GM19043 (cell line): ENCODE measurements around the gene MYH14.
"Not testable (repeated sequence)": the region's sequence is repeated elsewhere in the genome, so short reads cannot be mapped to it uniquely, and the experiment has no call there.

Experiments
- ATAC-seq: cut with Tn5 transposase; IDR thresholded peaks from one replicate; pipeline ENCODE4 v1.9.1; 2021; ENCODE audit warnings: low read depth; ENCODE audit not compliant: unreplicated experiment

Gene MYH14

GRCh38 chr19:50329146-50329925, 125.9 kb downstream of the MYH14 start, which contains the start of gene KCNC3:
Gene KCNC3 (minus strand): TSS chr19:50329377. CDS start chr19:50329082, 295 bp downstream.
- ATAC-seq, result peak; percentile 49

- ATAC-seq, result not testable (repeated sequence)
Measured at GRCh38 chr19:50329926-50330294, 126.5 kb downstream of the MYH14 start.

- no peak for ATAC-seq
Measured at GRCh38 chr19:50330365-50331078, 127.1 kb downstream of the MYH14 start.

- no peak for ATAC-seq
Measured at GRCh38 chr19:50331221-50331993, 128.0 kb downstream of the MYH14 start.

- ATAC-seq, result no peak
Measured at GRCh38 chr19:50331994-50332243, 128.5 kb downstream of the MYH14 start.

GRCh38 chr19:50332244-50333038, 129.0 kb downstream of the MYH14 start:
- no peak for ATAC-seq

- ATAC-seq, result peak; percentile 43
Measured at GRCh38 chr19:50333235-50333736, 129.9 kb downstream of the MYH14 start.

GRCh38 chr19:50333737-50334617, 130.6 kb downstream of the MYH14 start:
- ATAC-seq, result peak; percentile 15

GRCh38 chr19:50334741-50335421, 131.5 kb downstream of the MYH14 start:
- ATAC-seq, result no peak

- ATAC-seq, result not testable (repeated sequence)
Measured at GRCh38 chr19:50337031-50337430, 133.6 kb downstream of the MYH14 start.

GRCh38 chr19:50340331-50340730, 136.9 kb downstream of the MYH14 start:
- no peak for ATAC-seq

- peak; percentile 50 for ATAC-seq
Measured at GRCh38 chr19:50341091-50341564, 137.7 kb downstream of the MYH14 start.

- no peak for ATAC-seq
Measured at GRCh38 chr19:50344661-50345318, 141.4 kb downstream of the MYH14 start.

GRCh38 chr19:50347089-50347581, 143.7 kb downstream of the MYH14 start:
- not testable (repeated sequence) for ATAC-seq

- ATAC-seq, result no peak
Measured at GRCh38 chr19:50349277-50350057, 146.0 kb downstream of the MYH14 start.

- no peak for ATAC-seq
Measured at GRCh38 chr19:50352242-50352641, 148.8 kb downstream of the MYH14 start.

- not testable (repeated sequence) for ATAC-seq
Measured at GRCh38 chr19:50353487-50353880, 150.1 kb downstream of the MYH14 start.
